Chondrocyte (in vitro differentiated cells): ENCODE results near the gene LRRC4C. TPM values are rescaled to one million over a fixed set of nuclear protein-coding genes. Genes with fewer than 3 reads are reported as not detected.

Experiments
- DNase-seq: peaks from one replicate; pipeline ENCODE4 v3.0.0; 2021; ENCODE audit warnings: mixed read lengths, low spot score
- H3K27ac Mint-ChIP-seq: one replicate; pipeline ENCODE4 v1.8.0; 2021; ENCODE audit warnings: mild to moderate bottlenecking, moderate library complexity, mixed read lengths; ENCODE audit not compliant: unreplicated experiment
- H3K27me3 Mint-ChIP-seq: 2 replicates; pipeline ENCODE4 v1.8.0; 2021; ENCODE audit warnings: low read depth, mixed read lengths
- H3K36me3 Mint-ChIP-seq: 2 replicates; pipeline ENCODE4 v1.8.0; 2021; ENCODE audit warnings: low read depth, mixed read lengths
- H3K4me1 Mint-ChIP-seq: 2 replicates; pipeline ENCODE4 v1.8.0; 2021; ENCODE audit warnings: low read depth, mild to moderate bottlenecking, mixed read lengths
- H3K4me3 Mint-ChIP-seq: one replicate; pipeline ENCODE4 v1.8.0; 2021; ENCODE audit warnings: mild to moderate bottlenecking, moderate library complexity, mixed read lengths; ENCODE audit not compliant: unreplicated experiment
- H3K9me3 Mint-ChIP-seq: 2 replicates; pipeline ENCODE4 v1.8.0; 2021; ENCODE audit warnings: low read depth, mixed read lengths
- total RNA-seq: library from RNA; stranded (reverse); gene quantifications from 3 replicates; pipeline ENCODE4 v1.2.1, GENCODE V29; 2021
- TF ChIP-seq, protein P1 (sequence below): fragments of 200-600 bp; sonication (generic); IDR thresholded peaks from 2 replicates; pipeline ENCODE4 v1.5.0; 2021; ENCODE audit warnings: antibody characterized with exemption, mild to moderate bottlenecking, moderate library complexity

LRRC4C gene
- total RNA-seq, 1 donor from 2014 or later: 0.72 TPM

DNA sequence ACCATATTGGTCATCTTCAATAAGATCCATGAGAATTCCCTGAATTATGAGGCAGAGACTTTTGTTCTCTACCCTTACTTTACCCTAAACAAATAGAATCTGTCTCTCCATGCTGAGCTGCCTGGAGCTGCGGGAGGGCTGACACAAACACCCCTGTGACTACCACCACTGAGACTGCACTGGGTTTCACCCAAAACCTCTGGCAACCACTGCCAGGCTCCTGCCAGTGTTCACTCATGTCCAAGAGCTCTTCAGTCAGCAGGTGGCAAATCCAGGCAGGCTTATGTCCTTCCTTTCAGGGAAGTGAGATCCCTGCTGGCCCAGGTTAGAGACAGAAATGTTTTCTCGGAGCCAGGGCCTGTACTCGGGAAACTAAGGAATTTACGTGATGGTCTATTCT, 1105.3 kb downstream of the LRRC4C start:
- Mint-ChIP-seq H3K4me3 (no peak overlapping the region), H3K4me1 (no peaks in the 10 kb centered on the region), H3K27ac (no peak overlapping the region), H3K27me3 (peaks cover 34% of the 10 kb centered on the region), H3K9me3 (no peaks in the 10 kb centered on the region), H3K36me3 (no peaks in the 10 kb centered on the region)
- TF ChIP-seq, protein P1, sequence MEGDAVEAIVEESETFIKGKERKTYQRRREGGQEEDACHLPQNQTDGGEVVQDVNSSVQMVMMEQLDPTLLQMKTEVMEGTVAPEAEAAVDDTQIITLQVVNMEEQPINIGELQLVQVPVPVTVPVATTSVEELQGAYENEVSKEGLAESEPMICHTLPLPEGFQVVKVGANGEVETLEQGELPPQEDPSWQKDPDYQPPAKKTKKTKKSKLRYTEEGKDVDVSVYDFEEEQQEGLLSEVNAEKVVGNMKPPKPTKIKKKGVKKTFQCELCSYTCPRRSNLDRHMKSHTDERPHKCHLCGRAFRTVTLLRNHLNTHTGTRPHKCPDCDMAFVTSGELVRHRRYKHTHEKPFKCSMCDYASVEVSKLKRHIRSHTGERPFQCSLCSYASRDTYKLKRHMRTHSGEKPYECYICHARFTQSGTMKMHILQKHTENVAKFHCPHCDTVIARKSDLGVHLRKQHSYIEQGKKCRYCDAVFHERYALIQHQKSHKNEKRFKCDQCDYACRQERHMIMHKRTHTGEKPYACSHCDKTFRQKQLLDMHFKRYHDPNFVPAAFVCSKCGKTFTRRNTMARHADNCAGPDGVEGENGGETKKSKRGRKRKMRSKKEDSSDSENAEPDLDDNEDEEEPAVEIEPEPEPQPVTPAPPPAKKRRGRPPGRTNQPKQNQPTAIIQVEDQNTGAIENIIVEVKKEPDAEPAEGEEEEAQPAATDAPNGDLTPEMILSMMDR: no peak
- no peak for DNase-seq

DNA sequence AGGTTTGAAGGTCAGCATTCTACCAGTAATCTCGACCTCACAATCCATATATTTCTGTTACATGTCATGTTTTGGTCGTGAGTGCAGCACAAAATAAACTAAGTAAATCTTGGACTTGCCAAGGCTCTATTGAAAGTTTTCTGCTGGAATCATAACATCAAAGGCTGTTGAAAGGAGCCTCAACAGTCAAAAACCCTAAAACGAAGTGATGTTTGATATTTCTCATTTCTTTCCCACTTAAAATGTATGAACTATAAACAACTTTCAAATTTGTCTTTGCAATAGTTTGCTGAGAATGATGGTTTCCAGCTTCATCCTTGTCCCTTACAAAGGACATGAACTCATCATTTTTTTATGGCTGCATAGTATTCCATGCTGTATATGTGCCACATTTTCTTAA, 1118.5 kb downstream of the LRRC4C start:
- Mint-ChIP-seq H3K9me3 (peaks cover 18% of the 10 kb centered on the region), H3K4me1 (peaks cover 8% of the 10 kb centered on the region), H3K27me3 (peaks cover 6% of the 10 kb centered on the region), H3K4me3 (no peak overlapping the region), H3K27ac (no peak overlapping the region), H3K36me3 (peaks cover 2% of the 10 kb centered on the region)
- no peak for DNase-seq
- TF ChIP-seq, protein P1: no peak

DNA sequence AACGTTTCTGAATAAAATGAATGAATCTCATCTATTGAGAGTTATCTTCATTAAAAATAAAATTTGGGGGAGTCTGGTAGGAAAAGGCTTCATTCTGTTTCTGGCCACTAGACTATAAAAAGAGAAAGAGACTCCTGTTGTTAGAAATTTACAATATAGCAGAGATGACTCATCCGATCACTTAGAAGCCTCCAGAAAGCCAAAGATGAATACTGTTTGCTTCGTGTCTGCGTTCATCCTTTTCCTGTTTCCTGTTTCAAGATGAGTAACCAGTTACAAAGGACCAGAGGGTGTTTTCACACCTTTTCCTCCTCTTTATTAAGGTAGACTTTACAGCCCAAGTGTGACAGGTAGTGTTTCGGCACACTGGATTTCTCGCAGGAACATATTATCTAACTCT, 1120.7 kb downstream of the LRRC4C start:
- Mint-ChIP-seq H3K9me3 (peaks cover 3% of the 10 kb centered on the region), H3K36me3 (no peaks in the 10 kb centered on the region), H3K27me3 (no peaks in the 10 kb centered on the region), H3K27ac (no peak overlapping the region), H3K4me3 (no peak overlapping the region), H3K4me1 (peaks cover 8% of the 10 kb centered on the region)
- TF ChIP-seq, protein P1: no peak
- DNase-seq: no peak

DNA sequence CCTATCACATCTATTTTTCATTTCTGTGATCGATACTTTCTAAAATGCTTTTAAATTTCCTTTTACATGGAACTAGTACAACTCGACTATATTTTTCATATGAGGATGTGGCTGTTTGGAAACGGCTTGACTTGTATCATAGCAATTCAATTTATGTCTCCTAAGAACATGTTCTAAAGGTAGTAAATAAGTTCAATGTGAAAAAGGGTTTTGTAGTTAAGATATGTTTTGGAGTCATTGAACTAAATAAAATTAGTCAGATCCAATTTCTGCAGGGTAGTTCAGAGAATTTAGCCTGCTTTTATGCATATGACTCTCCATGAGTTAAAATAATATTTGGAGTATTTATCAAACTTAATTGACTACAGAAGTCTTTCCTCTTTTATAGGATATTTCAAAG, 1121.4 kb downstream of the LRRC4C start:
- TF ChIP-seq, protein P1: no peak
- H3K27ac Mint-ChIP-seq: no peak overlapping the region
- H3K36me3 Mint-ChIP-seq: no peaks in the 10 kb centered on the region
- H3K27me3 Mint-ChIP-seq: no peaks in the 10 kb centered on the region
- H3K4me1 Mint-ChIP-seq: peaks cover 8% of the 10 kb centered on the region
- H3K9me3 Mint-ChIP-seq: no peaks in the 10 kb centered on the region
- no peak for DNase-seq
- H3K4me3 Mint-ChIP-seq: no peak overlapping the region

DNA sequence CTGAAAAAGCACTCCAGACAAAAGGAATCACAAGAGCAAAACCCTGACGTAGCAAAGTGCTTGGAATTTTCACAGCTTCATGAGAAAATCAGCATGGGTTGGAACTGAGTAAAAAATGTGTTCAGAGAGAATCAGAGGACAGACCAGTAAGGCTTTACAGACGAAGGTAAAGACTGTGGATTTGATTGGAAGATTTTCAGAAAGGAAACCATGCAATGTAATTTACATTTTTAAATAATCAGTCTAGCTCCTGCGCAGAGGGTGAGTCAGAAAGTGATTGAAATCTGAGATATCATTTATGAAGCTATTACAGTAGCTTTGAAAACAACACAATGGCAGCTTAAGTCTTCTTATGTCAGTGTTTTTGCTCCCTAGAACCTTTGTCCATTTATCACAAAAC, 1122.3 kb downstream of the LRRC4C start:
- no peak overlapping the region for H3K27ac Mint-ChIP-seq
- no peak overlapping the region for H3K4me3 Mint-ChIP-seq
- no peaks in the 10 kb centered on the region for H3K9me3 Mint-ChIP-seq
- no peaks in the 10 kb centered on the region for H3K36me3 Mint-ChIP-seq
- DNase-seq: no peak
- H3K27me3 Mint-ChIP-seq: no peaks in the 10 kb centered on the region
- TF ChIP-seq, protein P1: no peak
- peaks cover 8% of the 10 kb centered on the region for H3K4me1 Mint-ChIP-seq
